ENCODE measurements around the gene AP1S2.

DNA sequence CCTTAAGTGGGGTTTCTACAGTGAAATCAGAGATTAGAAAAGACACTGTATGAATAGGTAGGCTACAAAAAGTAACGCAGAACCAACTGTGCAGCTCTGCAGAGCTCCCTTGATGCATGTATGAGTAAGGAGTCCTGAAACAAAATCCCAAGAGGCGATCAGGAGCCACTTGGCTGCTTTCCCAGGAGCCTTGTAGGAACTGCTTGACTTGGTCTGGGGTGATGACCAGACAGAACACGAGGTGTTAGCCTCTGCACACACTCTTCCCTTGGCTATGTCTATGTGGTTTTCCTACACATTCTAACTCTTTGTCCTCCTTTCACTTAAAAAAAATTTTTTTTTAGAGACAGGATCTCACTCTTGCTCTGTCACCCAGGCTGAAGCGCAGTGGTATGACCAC, 22.8 kb upstream of the AP1S2 start:
- TF ChIP-seq CTCF (IDR thresholded peaks at IDR 0.05) (no peak), POLR2A (IDR thresholded peaks at IDR 0.05) (no peak)
